ENCODE results near the gene ZNF524. TPM values are rescaled to one million over a fixed set of nuclear protein-coding genes. Genes with fewer than 3 reads are reported as not detected.
A peak's percentile ranks its signal among the peaks of the same experiment; 100 is the strongest.

ZNF524 gene
- total RNA-seq, 2 donors from 2014 or later = 17.7 to 25.8 TPM

DNA sequence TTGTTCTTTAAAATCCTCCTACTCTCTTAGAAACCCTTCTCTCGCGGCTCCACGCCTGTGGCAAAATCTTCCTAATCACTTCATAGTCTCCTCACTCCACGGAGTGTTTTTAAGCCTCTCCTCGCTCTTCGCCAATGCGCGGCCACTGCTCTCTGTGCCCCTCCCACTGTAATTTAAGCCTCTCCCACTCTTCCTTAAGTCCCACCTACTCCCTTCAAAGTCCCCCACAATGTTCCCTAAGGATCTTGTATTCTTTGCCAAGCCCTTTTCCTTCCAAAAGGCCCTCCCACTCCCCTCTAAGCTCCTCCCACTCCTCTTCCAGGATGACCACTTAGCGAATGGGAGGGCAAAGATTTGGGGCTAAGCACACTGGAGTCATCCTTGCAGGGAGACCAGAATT, 2.1 kb upstream of the ZNF524 start:
- DNase-seq (ENCODE audit: low spot score) = no peak
- Histone ChIP-seq H3K4me1 (peaks cover 0 to 20% of the 10 kb centered on the region in 2 donors), H3K27me3 (no peaks in the 10 kb centered on the region), H3K4me3 (no peak overlapping the region), H3K27ac (peak overlapping the region in 1 of 2 donors; percentile 99), H3K9me3 (no peaks in the 10 kb centered on the region), H3K36me3 (peaks cover 7% of the 10 kb centered on the region)
- TF ChIP-seq, protein P1, sequence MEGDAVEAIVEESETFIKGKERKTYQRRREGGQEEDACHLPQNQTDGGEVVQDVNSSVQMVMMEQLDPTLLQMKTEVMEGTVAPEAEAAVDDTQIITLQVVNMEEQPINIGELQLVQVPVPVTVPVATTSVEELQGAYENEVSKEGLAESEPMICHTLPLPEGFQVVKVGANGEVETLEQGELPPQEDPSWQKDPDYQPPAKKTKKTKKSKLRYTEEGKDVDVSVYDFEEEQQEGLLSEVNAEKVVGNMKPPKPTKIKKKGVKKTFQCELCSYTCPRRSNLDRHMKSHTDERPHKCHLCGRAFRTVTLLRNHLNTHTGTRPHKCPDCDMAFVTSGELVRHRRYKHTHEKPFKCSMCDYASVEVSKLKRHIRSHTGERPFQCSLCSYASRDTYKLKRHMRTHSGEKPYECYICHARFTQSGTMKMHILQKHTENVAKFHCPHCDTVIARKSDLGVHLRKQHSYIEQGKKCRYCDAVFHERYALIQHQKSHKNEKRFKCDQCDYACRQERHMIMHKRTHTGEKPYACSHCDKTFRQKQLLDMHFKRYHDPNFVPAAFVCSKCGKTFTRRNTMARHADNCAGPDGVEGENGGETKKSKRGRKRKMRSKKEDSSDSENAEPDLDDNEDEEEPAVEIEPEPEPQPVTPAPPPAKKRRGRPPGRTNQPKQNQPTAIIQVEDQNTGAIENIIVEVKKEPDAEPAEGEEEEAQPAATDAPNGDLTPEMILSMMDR (IDR thresholded peaks at IDR 0.05) = no peak

DNA sequence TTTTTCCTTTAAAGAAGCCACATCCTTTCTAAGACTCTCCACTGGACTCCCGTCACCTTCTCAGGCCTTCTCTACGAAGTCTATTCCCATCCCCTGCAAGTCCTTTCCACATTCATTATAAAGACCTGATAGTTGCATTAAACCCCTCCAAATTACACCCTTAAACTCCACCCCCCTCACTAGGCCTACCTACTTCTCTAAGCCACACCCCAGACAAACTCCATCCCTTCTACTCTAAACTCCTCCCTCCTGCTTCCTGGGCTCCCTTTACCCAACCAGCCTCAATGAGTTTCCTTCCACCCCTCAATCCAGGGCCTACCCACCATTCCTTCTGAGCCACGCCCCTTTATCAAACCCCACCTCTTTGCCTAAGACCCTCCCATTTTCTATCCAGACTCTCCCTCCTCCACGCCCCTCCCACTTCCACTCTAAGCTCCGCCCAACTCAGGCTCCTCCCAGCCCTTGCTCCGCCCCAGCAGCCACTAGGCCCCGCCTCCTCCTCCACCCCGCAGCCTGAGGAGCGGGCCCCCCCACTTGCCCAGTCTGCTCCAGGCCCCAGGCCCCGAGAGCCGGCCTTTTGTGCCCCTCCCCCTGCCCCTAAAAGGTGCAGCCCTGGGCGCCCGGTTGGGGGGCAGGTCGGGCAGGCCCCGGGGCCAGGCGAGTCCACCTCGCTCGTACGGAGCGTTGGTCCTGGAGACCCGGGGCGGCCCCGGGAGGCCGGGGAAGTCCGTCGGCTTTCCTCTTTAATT, 1.2 kb upstream of the ZNF524 start:
- TF ChIP-seq, protein P1 (IDR thresholded peaks at IDR 0.05) = no peak
- Histone ChIP-seq H3K27ac (peak overlapping the region; percentile 99), H3K4me1 (peaks cover 0 to 20% of the 10 kb centered on the region in 2 donors), H3K36me3 (peaks cover 7% of the 10 kb centered on the region), H3K9me3 (no peaks in the 10 kb centered on the region), H3K4me3 (peak overlapping the region; percentile 77 to 82), H3K27me3 (no peaks in the 10 kb centered on the region)
- DNase-seq (ENCODE audit: low spot score) = peak; percentile 92

DNA sequence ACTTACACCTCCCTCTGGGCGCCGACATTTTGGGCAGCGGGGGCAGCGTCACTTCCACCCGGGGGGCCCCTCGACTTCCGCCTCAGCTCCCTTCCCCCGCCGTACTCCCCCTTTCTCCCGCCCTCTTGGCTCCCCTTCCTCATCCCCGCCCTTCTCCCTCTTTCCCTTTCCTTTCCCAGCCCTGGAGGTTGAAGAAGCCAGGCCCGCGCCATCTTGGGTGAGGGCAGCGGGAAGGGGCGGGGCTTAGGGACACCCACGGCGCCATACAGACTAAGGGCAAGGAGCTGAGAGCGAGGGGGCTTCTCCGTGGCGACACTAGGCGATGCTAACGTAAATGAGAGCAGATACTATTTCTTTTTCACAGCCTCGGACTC, 633 bp upstream of the ZNF524 start, which contains the start of gene FIZ1:
FIZ1 (minus strand) TSS at position 50 of the 374 bp plus-strand sequence. CDS start 1,652 bp downstream, outside the sequence.
- DNase-seq (ENCODE audit: low spot score) = peak; percentile 99
- H3K4me3 ChIP-seq = peak within 1 kb of the TSS; percentile 77 to 82
- H3K27me3 ChIP-seq = no peaks in the 10 kb centered on the region
- peak within 1 kb of the TSS; percentile 99 for H3K27ac ChIP-seq
- H3K4me1 ChIP-seq = peaks cover 0 to 25% of the 10 kb centered on the region in 2 donors
- H3K36me3 ChIP-seq = peaks cover 7% of the 10 kb centered on the region
- H3K9me3 ChIP-seq = no peaks in the 10 kb centered on the region
- TF ChIP-seq, protein P1 (IDR thresholded peaks at IDR 0.05) = no peak

DNA sequence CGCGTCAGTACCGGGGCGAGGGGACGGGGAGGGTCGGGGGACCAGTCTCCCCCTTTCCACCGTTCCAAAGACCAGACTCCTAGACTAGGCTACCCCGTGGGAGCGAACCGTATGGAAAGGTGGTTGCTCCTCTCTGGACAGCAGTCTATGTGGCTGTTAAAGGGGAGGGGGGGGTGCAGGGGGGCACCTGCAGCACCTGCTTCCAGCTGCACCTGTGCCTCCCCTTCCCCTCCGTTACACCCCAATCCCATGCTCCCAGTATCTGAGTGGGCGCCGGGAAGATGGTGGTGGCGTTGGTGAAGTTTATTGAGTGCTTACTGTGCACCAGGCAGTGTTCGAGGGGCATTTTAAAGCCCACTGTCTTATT, 557 bp downstream of the ZNF524 start:
- Histone ChIP-seq H3K27me3 (no peaks in the 10 kb centered on the region), H3K9me3 (no peaks in the 10 kb centered on the region), H3K36me3 (peaks cover under 1% of the 10 kb centered on the region), H3K4me3 (peak overlapping the region; percentile 77 to 82), H3K4me1 (peaks cover 0 to 32% of the 10 kb centered on the region in 2 donors), H3K27ac (peak overlapping the region; percentile 99)
- TF ChIP-seq, protein P1 (IDR thresholded peaks at IDR 0.05) = no peak
- no peak for DNase-seq (ENCODE audit: low spot score)

DNA sequence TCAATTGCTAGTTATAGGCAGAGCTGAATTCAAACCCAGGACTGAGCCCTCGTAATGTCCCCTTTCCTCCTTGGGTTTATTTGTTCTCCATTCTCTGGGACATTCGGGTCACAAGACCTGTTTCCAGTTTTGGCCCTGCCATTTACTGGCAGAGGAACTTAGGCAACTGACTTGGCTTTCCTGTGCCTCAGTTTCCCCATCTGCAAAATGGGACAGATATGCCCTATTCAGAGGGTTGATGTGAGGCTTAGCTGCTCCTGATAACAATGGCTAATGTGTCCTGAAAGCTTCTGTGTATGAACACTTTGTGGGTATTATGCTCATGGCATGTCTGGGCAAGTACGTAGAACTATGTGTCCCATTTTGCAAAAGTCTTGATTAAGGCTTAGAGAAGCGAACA, 996 bp downstream of the ZNF524 start:
- no peak for DNase-seq (ENCODE audit: low spot score)
- TF ChIP-seq, protein P1 (IDR thresholded peaks at IDR 0.05) = no peak
- Histone ChIP-seq H3K27ac (peak overlapping the region; percentile 99), H3K9me3 (no peaks in the 10 kb centered on the region), H3K36me3 (no peaks in the 10 kb centered on the region), H3K27me3 (no peaks in the 10 kb centered on the region), H3K4me3 (peak overlapping the region; percentile 77 to 82), H3K4me1 (peaks cover 0 to 34% of the 10 kb centered on the region in 2 donors)
